Tibial nerve (tissue), 4 donors: Measurements from ENCODE around the gene LKAAEAR1. TPM values are rescaled to one million over a fixed set of nuclear protein-coding genes. Genes with fewer than 3 reads are reported as not detected.

Experiments used
- DNase-seq, 2 donors: peaks; one replicate each; pipeline ENCODE4 v3.0.0-alpha.2; 2019; ENCODE audit warnings: low spot score in 2 of 2
- H3K27ac ChIP-seq, 4 donors: fragments of 200-600 bp; sonication (generic) in 3 of 4; one replicate each; pipeline ENCODE4 v1.5.1; 2017 to 2019; ENCODE audit warnings: mild to moderate bottlenecking in 1 of 4
- H3K27me3 ChIP-seq, 2 donors: fragments of 200-600 bp; sonication (generic) in 1 of 2; one replicate each; pipeline versions ENCODE4 v1.5.1 to v1.6.0; 2017 to 2019
- H3K36me3 ChIP-seq, 3 donors: fragments of 200-600 bp; sonication (generic); one replicate each; pipeline ENCODE4 v1.5.1; 2018 to 2019
- H3K4me1 ChIP-seq, 4 donors: fragments of 200-600 bp; sonication (generic) in 3 of 4; one replicate each; pipeline ENCODE4 v1.5.1; 2017 to 2019
- H3K4me3 ChIP-seq, 4 donors: fragments of 200-600 bp; sonication (generic) in 3 of 4; one replicate each; pipeline ENCODE4 v1.5.1; 2017 to 2019; ENCODE audit warnings: mild to moderate bottlenecking in 1 of 4, moderate library complexity in 1 of 4
- H3K9me3 ChIP-seq, 4 donors: fragments of 200-600 bp; sonication (generic) in 3 of 4; one replicate each; pipeline ENCODE4 v1.5.1; 2017 to 2019
- EP300 ChIP-seq, 2 donors: sonication (generic); formaldehyde crosslinking; IDR thresholded peaks; one replicate each; pipeline ENCODE4 v1.6.1; 2017; ENCODE audit warnings: antibody characterized with exemption in 2 of 2, mild to moderate bottlenecking in 1 of 2
- POLR2A ChIP-seq, 2 donors: fragments of 450-650 bp; IDR thresholded peaks; one replicate each; pipeline ENCODE4 v1.6.1; 2017; ENCODE audit warnings: antibody characterized with exemption in 2 of 2, mild to moderate bottlenecking in 2 of 2, moderate library complexity in 2 of 2
- WGBS, 2 donors: methylation state at CpG; one replicate each; pipeline ENCODE4 v1.1.5; 2018; 5-methylcytosine and 5-hydroxymethylcytosine counted together
- total RNA-seq, 4 donors: library from RNA; depleted of rRNA; stranded (reverse); fragments of >200 nt; gene quantifications; one replicate each; pipeline ENCODE4 v1.1.0, GENCODE V29; 2016
- TF ChIP-seq, protein P1 (sequence below), 5 experiments: fragments of 200-600 bp in 3 of 5; fragments of 450-650 bp in 2 of 5; sonication (generic) in 3 of 5; IDR thresholded peaks; one replicate each; pipeline ENCODE4 v1.5.1; 2016 to 2019; ENCODE audit warnings: antibody characterized with exemption in 5 of 5, mild to moderate bottlenecking in 3 of 5, moderate library complexity in 2 of 5

LKAAEAR1 gene
- total RNA-seq, 4 donors from 2014 or later = 0.59 to 1.3 (median 0.84) TPM; not detected in 1

GRCh38 chr20:64116016-64116415 lies 31.8 kb upstream of the LKAAEAR1 start:
- Histone ChIP-seq H3K9me3 (no peaks in the 10 kb centered on the region), H3K27me3 (peaks cover 0 to 3% of the 10 kb centered on the region in 2 donors), H3K27ac (no peak overlapping the region), H3K4me1 (peaks cover 0 to 9% (median 0%) of the 10 kb centered on the region in 4 donors), H3K4me3 (no peak overlapping the region), H3K36me3 (no peaks in the 10 kb centered on the region)
- DNase-seq = no peak
- WGBS, 2 donors = 79 to 80% methylated on average over 14 to 21 of the region's 21 CpGs
- TF ChIP-seq, protein P1, sequence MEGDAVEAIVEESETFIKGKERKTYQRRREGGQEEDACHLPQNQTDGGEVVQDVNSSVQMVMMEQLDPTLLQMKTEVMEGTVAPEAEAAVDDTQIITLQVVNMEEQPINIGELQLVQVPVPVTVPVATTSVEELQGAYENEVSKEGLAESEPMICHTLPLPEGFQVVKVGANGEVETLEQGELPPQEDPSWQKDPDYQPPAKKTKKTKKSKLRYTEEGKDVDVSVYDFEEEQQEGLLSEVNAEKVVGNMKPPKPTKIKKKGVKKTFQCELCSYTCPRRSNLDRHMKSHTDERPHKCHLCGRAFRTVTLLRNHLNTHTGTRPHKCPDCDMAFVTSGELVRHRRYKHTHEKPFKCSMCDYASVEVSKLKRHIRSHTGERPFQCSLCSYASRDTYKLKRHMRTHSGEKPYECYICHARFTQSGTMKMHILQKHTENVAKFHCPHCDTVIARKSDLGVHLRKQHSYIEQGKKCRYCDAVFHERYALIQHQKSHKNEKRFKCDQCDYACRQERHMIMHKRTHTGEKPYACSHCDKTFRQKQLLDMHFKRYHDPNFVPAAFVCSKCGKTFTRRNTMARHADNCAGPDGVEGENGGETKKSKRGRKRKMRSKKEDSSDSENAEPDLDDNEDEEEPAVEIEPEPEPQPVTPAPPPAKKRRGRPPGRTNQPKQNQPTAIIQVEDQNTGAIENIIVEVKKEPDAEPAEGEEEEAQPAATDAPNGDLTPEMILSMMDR (IDR thresholded peaks at IDR 0.05) = no peak
- no peak for TF ChIP-seq EP300 (IDR thresholded peaks at IDR 0.05)
- TF ChIP-seq POLR2A (IDR thresholded peaks at IDR 0.05) = no peak

GRCh38 chr20:64115171-64115911 lies 31.1 kb upstream of the LKAAEAR1 start:
- H3K4me1 ChIP-seq = peaks cover 0 to 5% (median 0%) of the 10 kb centered on the region in 4 donors
- DNase-seq = no peak
- H3K36me3 ChIP-seq = no peaks in the 10 kb centered on the region
- TF ChIP-seq EP300 (IDR thresholded peaks at IDR 0.05) (no peak), POLR2A (IDR thresholded peaks at IDR 0.05) (no peak)
- TF ChIP-seq, protein P1 (IDR thresholded peaks at IDR 0.05) = no peak
- no peak overlapping the region for H3K27ac ChIP-seq
- WGBS, 2 donors = 67 to 71% methylated on average over 14 of the region's 14 CpGs
- H3K9me3 ChIP-seq = no peaks in the 10 kb centered on the region
- no peak overlapping the region for H3K4me3 ChIP-seq
- H3K27me3 ChIP-seq = no peaks in the 10 kb centered on the region

- 76% methylated on average over 14 of the region's 14 CpGs for WGBS, 2 donors
- no peaks in the 10 kb centered on the region for H3K9me3 ChIP-seq
These were observed 30.3 kb upstream of the LKAAEAR1 start for GRCh38 chr20:64114356-64114971.

GRCh38 chr20:64113796-64114355 lies 29.7 kb upstream of the LKAAEAR1 start:
- TF ChIP-seq, protein P1 (IDR thresholded peaks at IDR 0.05) = no peak
- TF ChIP-seq POLR2A (IDR thresholded peaks at IDR 0.05) (no peak), EP300 (IDR thresholded peaks at IDR 0.05) (no peak)
- DNase-seq = no peak
- Histone ChIP-seq H3K9me3 (no peaks in the 10 kb centered on the region), H3K36me3 (no peaks in the 10 kb centered on the region), H3K27me3 (no peaks in the 10 kb centered on the region), H3K27ac (no peak overlapping the region), H3K4me3 (no peak overlapping the region), H3K4me1 (no peaks in the 10 kb centered on the region)
- 76 to 79% methylated on average over 13 of the region's 13 CpGs for WGBS, 2 donors

More at GRCh38 chr20:64114356-64114971, 30.3 kb upstream of the LKAAEAR1 start:
- H3K36me3 ChIP-seq = no peaks in the 10 kb centered on the region
- TF ChIP-seq, protein P1 (IDR thresholded peaks at IDR 0.05) = no peak
- TF ChIP-seq POLR2A (IDR thresholded peaks at IDR 0.05) (no peak), EP300 (IDR thresholded peaks at IDR 0.05) (no peak)
- H3K4me3 ChIP-seq = no peak overlapping the region
- no peaks in the 10 kb centered on the region for H3K27me3 ChIP-seq
- H3K4me1 ChIP-seq = no peaks in the 10 kb centered on the region
- H3K27ac ChIP-seq = no peak overlapping the region
- no peak for DNase-seq

GRCh38 chr20:64113444-64113775 lies 29.2 kb upstream of the LKAAEAR1 start:
- DNase-seq = no peak
- no peak for TF ChIP-seq POLR2A (IDR thresholded peaks at IDR 0.05)
- TF ChIP-seq EP300 (IDR thresholded peaks at IDR 0.05) = no peak
- TF ChIP-seq, protein P1 (IDR thresholded peaks at IDR 0.05) = no peak
- no peak overlapping the region for H3K4me3 ChIP-seq
- no peak overlapping the region for H3K27ac ChIP-seq
- H3K9me3 ChIP-seq = no peaks in the 10 kb centered on the region
- H3K36me3 ChIP-seq = no peaks in the 10 kb centered on the region
- no peaks in the 10 kb centered on the region for H3K27me3 ChIP-seq
- WGBS, 2 donors = 62 to 80% methylated on average over 6 of the region's 6 CpGs
- no peaks in the 10 kb centered on the region for H3K4me1 ChIP-seq
